Smooth muscle cell of the brain vasculature (primary cell): ENCODE results near the gene MBP.

ENCODE experiments used
- DNase-seq: peaks from one replicate; pipeline ENCODE4 v3.0.0-alpha.2; 2012; ENCODE audit warnings: low read depth, low spot score

MBP gene

GRCh38 chr18:77151033-77151771, 18.6 kb upstream of the MBP start:
- no peak for DNase-seq

GRCh38 chr18:77150588-77150987, 18.0 kb upstream of the MBP start:
- no peak for DNase-seq

GRCh38 chr18:77148289-77148688, 15.7 kb upstream of the MBP start:
- DNase-seq: no peak

GRCh38 chr18:77147418-77147852, 14.9 kb upstream of the MBP start:
- DNase-seq: no peak

GRCh38 chr18:77146249-77147080, 13.9 kb upstream of the MBP start:
- no peak for DNase-seq

GRCh38 chr18:77145364-77145901, 12.8 kb upstream of the MBP start:
- no peak for DNase-seq

GRCh38 chr18:77144451-77145118, 12.0 kb upstream of the MBP start:
- no peak for DNase-seq

- DNase-seq: no peak
Measured at GRCh38 chr18:77144046-77144445, 11.5 kb upstream of the MBP start.

GRCh38 chr18:77143196-77143595, 10.6 kb upstream of the MBP start:
- DNase-seq: no peak

- no peak for DNase-seq
Measured at GRCh38 chr18:77141401-77142118, 9.0 kb upstream of the MBP start.

- no peak for DNase-seq
Measured at GRCh38 chr18:77140439-77141109, 8.0 kb upstream of the MBP start.

- no peak for DNase-seq
Measured at GRCh38 chr18:77140030-77140429, 7.4 kb upstream of the MBP start.

GRCh38 chr18:77139619-77140018, 7.0 kb upstream of the MBP start:
- no peak for DNase-seq

- DNase-seq: no peak
Measured at GRCh38 chr18:77138270-77138669, 5.7 kb upstream of the MBP start.

GRCh38 chr18:77137851-77138250, 5.3 kb upstream of the MBP start:
- no peak for DNase-seq

- no peak for DNase-seq
Measured at GRCh38 chr18:77136871-77137665, 4.5 kb upstream of the MBP start.

- no peak for DNase-seq
Measured at GRCh38 chr18:77136076-77136718, 3.6 kb upstream of the MBP start.

GRCh38 chr18:77135339-77136075, 2.9 kb upstream of the MBP start:
- no peak for DNase-seq

- DNase-seq: no peak
Measured at GRCh38 chr18:77134611-77135010, 2.0 kb upstream of the MBP start.
